HG03175 (cell line): ENCODE results near the gene ENTPD8.

ENCODE experiments used
- ATAC-seq: cut with Tn5 transposase; IDR thresholded peaks from one replicate; pipeline ENCODE4 v1.9.1; 2021; ENCODE audit warnings: mild to moderate bottlenecking, moderate library complexity; ENCODE audit not compliant: unreplicated experiment

ENTPD8 gene

DNA sequence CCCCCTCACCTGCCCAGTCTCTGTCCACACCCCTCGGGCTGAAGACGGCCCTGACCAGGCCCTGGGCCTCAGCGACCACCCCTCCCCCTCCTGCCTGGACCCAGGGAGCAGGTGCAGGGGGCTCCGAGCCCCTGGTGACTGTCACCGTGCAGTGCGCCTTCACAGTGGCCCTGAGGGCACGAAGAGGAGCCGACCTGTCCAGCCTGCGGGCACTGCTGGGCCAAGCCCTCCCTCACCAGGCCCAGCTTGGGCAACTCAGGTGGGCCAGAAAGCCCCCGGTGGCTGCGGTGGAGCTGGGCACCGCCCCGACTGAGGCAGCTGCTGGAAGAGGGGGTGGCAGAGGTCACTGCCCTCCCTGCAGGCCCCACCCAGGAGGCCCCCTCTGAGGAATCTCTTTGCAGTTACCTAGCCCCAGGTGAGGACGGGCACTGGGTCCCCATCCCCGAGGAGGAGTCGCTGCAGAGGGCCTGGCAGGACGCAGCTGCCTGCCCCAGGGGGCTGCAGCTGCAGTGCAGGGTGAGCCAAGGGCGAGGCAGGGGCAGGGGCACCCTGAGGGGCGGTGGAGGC, 7.7 kb downstream of the ENTPD8 start:
- ATAC-seq: no peak

DNA sequence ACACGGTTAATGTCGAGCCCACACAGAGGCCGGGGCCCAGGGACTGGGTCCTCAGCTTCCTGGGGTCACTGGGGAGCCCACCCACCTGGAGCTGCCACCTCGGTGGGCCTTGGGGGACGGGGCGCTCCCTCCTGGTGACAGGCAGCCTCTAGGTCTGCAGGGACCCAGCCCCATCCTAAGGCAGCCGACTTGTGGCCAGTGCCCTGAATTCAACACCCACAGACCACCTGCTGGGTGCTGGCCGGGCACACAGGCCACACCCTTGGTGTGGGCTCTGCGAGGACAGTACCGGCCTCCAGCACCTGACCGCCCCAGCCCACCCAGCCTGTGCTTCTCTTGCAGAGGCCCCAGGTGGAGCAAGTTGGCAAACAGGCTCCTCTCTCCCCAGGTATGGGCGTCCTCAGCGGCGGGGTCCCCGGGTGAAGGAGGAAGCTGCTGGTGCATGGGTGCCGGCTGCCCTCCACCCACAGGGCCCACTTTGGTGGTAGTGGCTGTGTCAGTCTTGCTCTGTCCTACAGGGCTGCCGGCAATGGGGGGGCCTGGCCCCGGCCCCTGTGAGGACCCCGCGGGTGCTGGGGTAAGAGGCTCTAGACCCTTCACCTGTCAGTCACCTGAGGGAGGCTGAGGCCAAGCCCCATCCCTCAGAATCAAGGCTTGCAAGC, 8.3 kb downstream of the ENTPD8 start:
- ATAC-seq: no peak

DNA sequence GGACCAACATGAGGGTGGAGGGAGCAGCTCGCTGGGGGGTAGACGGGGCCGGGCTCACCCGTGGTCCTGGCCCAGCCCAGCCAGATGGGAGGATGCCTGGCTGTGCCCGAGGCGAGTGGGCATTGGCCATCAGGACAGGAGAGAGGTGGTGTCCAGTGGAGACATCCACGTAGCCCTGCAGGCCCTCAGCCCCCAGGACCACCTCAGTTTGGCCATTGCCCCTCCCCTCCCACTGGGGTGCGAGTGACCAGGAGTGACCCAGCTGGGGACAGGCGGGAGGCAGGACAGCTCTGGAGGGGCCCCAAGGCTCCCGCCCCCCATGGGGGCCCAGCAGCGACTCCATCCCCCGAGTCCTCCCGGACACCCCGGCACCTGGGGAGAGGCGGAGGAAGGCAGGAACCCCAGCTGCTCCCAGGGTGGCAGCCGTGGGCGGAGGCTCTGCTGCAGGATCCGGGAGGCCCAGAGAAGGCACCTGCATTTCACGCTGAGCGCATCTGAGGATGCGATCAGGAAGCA, 9.7 kb downstream of the ENTPD8 start:
- no peak for ATAC-seq

DNA sequence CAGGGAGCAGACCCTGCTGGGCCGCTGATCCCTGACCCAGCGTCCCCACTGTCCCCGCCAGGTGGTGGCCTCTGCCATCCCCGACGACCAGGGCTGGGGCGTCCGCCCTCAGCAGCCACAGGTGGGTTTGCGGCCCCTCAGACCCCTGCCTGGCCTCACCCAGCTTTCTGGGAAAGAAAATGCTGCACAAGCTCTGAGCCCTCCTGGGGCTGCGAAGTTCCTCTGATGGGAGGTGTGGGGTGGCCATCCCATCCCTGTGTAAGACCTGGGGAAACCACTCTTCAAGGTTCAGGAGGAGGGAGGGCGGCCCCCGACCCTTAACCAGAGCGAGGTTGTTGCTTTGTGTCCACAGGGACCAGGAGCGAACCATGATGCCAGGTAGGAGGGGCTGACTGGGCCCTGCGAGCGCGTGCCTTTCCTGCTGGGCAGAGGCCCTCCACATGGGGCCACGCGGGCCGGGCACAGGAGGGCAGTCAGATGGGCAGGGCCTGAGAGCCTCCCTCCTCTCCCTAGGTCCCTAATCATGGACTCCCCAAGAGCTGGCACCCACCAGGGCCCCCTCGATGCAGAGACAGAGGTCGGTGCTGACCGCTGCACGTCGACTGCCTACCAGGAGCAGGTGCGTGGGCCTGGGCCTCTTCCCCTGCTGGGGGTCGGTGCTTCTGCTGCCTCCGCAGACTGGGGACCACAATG, 10.3 kb downstream of the ENTPD8 start:
- no peak for ATAC-seq

DNA sequence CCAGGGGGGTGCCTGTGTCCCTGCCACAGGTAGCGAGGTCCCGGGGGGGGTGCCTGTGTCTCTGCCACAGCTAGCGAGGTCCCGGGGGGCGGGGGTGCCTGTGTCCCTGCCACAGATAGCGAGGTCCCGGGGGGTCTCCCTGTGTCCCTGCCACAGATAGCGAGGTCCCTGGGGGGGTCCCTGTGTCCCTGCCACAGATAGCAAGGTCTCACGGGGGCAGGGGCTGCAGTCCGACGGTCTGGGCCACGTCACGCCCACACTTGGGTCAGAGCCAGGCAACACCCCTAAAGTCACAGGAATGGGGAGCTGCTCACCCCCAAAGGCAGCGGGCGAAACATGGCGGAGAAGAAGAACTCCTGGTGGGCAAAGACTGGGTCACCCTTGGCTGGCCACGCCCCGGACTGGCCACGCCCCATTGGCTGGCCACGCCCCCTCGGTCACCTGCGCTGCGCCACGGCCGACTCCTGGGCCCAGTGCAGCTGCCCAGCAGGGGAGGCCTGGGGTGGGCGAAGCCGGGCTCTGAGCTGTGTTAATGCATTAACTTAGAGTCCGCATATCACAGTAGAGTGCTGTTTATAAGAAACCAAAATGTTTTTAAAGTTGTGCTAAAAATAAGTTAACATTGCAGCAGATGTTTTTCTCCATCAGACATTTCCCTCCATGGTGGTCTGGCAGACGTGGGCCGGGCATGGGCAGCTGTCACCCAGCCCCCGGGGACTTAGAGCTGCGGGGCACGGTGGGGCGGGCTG, 11.0 kb downstream of the ENTPD8 start:
- peak; percentile 49 for ATAC-seq

DNA sequence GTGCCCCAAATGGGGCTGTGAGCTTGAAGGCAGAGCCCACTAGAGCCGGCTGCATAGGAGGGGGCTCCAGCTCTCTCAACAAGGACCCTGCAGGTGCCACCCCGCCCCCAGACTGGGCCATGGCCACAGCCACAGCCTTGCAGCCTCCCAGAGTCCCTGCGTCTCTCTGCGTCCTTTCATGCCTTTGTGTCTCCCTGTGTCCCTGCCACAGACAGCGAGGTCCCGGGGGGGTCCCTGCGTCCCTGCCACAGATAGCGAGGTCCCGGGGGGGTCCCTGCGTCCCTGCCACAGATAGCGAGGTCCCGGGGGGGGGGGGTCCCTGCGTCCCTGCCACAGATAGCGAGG, 11.6 kb downstream of the ENTPD8 start:
- ATAC-seq: no peak

DNA sequence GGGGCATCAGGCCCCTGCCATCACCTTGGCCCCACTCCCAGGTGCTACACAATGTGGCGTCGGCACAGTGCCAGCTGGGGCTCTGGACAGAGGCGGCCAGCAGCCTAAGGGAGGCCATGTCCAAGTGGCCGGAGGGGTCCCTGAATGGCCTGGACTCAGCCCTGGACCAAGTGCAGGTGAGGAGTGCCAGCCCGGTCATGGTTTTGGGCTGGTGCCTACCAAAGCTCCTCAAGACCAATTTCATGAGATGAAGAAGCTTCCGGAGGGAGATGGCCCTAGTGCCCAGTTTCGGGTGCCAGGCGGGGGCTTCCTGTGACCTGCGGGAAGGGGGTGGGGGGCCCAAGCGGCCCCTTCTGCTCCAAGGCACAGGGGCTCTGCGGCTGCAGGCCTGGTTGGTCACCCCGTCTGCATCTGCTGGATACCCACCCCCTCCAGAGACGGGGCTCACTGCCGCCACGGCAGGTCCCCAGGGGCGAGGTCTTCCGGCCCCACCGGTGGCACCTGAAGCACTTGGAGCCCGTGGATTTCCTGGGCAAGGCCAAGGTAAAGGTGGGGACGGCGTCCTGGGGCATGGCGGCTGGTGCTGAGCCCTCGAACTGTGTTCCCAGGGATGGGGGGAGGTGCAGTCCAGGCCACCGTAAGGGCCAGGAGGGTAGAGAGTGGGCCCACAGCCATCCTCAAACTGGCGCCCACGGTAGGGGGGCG, 12.2 kb downstream of the ENTPD8 start:
- no peak for ATAC-seq

DNA sequence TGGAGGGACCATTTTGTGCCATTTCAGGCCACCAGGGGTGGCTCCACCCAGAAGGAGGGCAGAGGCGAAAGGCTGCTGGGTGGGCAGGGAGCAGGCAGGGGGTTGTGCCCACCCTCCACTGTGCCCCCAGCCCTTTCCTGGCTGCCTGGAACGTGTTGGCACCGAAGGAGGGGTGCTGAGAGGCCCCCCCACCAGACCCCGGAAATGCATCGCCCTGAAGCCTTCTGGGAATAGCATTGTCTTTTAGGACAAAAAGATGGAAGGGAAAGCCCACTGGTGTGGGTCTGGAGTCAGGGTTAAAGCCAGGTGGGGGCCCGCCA, 12.9 kb downstream of the ENTPD8 start:
- ATAC-seq: no peak

DNA sequence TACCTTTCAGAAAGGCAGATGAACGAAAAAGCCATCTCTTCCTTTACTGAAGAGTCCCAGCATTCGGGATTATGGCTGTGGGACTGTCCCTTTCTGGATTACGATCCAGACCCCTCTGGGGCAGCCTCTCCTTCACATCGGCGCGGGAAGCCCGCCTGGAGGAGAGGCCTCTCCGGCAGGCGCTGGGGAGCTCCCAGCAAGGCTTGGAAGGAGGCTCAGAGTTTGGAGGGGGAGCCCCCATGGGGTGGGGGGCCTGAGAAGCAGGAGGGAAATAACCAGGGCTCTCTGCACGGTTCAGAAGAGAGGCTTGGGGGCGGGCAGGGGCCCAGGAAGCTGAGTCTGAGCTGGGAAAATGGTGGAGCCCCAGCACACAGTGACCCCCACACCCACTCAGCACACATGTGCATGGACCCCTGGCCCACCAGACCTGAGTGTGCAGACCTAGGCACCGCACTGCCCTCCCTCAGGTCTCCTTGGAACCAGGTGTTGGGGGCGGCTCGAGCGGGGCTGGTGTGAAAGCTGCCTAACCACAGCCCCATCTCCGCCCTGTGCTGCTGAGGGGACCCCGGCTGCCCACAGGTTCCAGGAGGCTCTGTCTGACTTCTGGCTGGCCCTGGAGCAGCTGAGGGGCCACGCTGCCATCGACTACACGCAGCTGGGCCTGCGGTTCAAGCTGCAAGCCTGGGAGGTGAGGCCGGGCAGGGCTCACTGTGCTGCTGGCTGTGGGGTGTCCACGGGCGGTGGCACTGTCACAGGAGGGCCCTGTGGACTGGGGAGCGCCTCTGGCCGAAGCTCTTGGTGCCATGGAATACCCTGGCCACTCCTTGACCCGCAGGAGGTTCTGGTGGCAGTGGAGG, 13.5 kb downstream of the ENTPD8 start:
- ATAC-seq: no peak

DNA sequence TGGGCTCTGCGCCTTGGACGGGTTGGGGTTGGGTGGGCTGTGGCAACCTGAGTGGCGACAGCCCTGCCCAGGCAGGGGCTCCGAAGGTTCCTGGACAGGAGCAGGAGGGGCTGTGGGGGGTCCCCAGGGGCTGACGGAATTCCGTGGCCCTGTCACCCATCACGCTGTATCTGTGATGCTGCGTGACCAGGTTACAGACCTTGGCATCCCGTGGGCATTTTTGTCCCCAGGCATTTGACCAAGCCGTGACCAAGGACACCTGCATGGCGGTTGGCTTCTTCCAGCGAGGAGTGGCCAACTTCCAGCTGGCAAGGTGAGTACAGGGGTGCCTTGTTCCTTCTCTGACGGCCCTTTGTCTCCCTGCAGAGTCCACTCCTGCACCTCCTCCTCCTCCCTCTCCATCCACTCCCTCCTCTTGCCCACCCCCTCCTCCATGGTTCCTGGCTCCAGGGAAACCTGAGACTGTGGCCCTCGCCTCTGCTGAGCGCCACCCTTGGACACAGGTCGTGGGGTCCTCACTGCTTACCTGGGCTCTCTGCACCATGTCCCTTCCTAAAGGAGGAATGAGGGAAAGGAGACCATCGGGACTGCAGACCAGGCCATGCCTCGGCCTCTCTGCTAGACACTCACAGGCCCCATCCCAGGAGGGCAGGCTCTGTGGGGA, 15.0 kb downstream of the ENTPD8 start:
- ATAC-seq: no peak

DNA sequence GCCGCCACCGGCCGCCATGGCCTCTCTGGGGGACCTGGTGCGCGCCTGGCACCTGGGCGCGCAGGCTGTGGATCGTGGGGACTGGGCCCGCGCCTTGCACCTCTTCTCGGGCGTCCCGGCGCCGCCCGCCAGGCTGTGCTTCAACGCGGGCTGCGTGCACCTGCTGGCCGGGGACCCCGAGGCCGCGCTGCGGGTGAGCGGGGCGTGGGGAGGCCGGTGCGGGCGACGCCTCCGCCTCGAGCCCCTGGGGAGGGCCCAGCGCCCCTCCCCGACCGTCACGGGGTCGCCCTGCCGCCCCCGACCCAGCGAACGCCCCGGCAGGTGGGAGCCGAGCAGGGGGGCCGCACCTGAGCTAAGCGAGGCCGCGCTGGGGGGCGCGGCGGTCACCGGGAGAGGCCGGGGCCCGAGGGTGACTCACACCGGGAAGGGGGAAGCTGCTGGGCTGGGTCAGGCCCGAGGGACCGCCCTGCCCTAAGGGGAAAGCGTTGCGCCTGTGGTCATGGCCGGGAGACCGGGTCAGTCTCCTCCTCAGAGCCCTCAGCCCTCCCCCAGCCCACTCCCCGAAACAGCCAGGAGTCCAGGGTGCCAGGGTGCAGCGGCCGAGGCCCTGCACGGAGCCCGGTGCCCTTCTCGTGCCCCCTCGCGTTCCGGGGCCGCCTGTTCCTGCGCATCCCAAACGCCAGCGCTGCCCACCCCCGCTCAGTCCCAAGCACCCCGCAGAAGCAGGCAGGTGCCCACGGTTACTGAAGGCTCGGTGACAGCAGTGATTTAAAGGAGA, 17.5 kb downstream of the ENTPD8 start:
- ATAC-seq: peak; percentile 39

DNA sequence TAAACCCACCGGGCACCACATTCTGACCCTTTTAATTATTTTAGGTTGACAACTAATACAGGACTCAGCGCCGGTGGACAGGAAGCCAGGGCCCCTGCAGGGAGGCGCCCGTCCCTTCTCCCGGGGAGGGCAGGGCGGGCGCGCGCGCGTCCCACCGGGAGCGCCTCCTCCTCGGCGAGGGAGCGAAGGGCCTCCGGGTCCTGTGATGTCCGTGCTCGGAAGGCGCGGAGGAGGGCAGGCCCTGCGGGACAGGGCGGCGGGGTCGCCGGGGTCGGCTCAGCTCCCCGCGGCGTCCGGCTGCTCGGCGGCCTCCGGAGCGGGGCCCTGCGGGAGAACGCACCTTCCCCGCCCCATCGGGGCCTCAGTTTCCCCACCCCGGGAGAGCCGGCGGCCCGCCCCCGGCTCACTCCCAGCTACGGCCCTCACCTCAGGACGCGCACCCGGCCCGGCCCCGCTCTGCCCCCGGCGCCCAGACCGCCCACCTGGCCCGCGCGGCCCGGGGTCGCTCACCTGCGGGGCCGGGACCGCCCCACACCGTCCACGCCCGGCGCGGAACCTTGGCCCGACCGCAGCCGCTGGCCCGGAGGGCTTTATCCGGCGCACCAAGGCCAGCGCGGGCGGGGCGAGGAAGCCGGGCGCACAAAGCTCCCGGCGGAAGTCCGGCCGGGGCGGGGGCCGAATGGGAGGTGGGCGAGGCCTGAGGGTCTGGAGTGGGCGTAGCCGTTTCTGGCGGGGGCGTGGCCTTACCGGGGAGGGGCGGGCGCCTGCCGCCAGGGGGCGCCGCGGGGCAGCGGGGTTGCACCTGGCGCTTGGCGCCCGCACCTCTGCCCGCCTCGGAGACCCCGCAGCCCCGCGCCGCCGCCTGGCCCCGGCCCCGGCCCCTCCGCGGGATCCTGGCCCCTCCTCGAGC, 18.3 kb downstream of the ENTPD8 start, which contains the start of the genes EXD3 and NOXA1:
TSS of gene EXD3 (minus strand) at position 559 of the 910 bp plus-strand sequence. CDS start 27,805 bp downstream, outside the sequence.
TSS of gene NOXA1 (plus strand) at position 790 of the 910 bp plus-strand sequence. CDS start 137 bp downstream, outside the sequence.
- peak; percentile 82 for ATAC-seq

DNA sequence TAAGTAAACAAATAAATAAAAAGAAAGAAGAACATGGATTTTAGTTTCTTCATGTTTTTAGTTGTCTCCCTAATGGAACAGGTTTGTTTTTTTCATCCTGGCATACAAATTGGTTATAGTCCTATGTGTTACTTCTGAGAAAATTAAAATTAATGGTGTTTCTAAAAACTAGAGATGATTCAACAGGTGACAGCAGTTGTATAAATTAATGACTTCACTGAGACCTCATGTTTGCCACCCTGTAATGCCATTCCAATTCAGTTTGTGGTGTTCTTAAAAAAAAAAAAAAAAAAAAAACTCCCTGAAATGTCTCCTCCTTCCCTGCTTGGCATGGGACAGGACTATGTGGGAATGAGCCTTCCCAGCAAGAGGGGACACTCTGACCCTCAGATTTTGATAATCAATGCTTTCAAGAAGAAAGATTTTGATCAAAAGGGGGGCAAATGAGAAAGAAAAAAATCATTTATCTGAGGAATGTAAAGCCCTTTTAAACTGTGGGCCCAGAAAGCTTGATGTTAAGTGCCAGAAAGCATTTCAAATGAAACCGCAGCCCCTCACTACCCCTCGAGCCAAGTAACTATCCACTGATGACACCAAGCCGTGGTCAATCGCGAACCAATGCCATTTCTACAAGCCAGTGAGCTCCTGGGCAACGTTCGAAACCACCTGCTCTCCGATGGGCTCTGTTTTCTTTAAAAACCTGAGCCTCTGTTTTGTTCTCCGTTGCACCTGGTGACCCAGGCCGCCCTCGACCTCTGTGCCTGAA, 19.1 kb downstream of the ENTPD8 start:
- no peak for ATAC-seq

DNA sequence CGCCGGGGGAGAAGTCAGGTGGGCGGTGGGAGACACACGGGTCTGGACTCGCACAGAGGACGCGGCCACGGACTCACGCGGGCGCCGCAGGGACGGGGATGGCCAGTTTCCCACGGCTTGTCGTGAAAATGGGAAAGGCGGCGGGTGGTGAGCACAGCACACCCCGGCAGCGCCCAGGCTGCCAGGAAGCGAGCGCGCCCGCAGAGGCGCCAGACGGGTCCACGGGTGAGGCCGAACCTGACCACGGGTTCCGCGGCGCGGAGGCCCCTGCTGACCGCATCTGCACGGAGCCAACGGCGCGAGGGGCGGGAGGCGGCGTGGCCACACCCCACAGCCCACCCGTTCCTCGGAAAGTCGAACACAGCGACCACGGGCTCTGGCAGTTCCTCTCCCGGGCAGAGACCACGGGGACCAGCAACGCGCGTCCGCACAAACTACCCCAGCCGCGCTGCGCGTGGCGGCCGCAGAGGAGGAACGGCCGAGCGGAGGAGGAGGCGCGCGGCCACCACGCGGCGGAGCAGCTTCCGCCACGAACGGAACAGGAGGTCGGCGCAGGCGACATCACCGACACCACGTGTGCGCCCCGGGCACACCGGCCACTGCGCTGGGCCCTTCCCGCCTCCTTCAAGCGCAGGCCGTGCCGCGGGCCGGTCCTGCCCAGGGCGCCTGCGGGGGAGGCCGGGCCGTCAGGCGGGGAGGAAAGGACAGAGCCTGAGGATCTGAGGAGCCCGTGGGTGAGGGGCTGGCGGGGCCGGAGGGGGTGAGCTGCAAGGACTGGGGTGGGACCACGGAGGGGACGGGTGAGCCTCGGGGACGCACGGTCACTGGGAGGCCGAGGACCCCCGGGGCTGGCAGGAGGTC, 23.8 kb downstream of the ENTPD8 start:
- no peak for ATAC-seq

DNA sequence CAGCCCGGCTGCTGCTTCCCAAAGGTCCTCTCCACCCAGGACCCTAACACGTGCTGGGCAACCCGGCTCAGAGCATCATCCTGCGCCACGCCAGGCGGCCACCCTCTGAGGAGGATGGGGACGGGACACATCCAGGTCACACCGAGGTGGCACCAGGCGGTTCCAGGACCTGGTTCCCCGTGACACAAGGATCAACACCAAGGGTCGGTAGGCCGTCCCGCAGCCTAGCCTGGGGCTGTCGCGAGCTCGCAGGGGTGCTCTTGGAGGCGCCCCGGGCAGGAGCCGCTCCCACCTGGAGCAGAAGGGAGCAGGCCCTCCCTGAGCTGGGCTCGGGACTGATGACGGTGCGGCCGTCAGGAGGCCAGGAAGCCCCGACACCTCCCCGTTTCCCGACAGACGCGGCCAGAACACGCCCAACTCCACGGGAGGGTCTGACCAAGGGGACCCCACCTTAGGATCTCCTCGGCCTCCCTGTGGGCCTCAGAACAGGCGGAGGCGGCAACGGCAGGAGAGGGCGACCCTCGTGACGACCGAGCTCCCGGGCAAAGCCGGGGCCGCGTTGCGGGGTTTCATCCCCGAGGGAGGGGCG, 24.5 kb downstream of the ENTPD8 start:
- no peak for ATAC-seq
